Ascending aorta (tissue), 2 donors: ENCODE results near the gene PCLO. TPM values are rescaled to one million over a fixed set of nuclear protein-coding genes. Genes with fewer than 3 reads are reported as not detected.

ENCODE experiments used
- DNase-seq, 2 donors: peaks; one replicate each; pipeline ENCODE4 v3.0.0-alpha.2; 2019; ENCODE audit warnings: low spot score in 2 of 2
- H3K27ac ChIP-seq, 2 donors: fragments of 200-600 bp; sonication (generic); one replicate each; pipeline ENCODE4 v1.5.1; 2016 to 2017; ENCODE audit warnings: mild to moderate bottlenecking in 1 of 2
- H3K27me3 ChIP-seq: fragments of 200-600 bp; sonication (generic); one replicate; pipeline ENCODE4 v1.5.1; 2017
- H3K36me3 ChIP-seq, 2 donors: fragments of 200-600 bp; sonication (generic); one replicate each; pipeline ENCODE4 v1.5.1; 2016
- H3K4me1 ChIP-seq, 2 donors: fragments of 200-600 bp; sonication (generic); one replicate each; pipeline ENCODE4 v1.5.1; 2016 to 2017; ENCODE audit warnings: mild to moderate bottlenecking in 1 of 2
- H3K4me3 ChIP-seq, 2 donors: fragments of 200-600 bp; sonication (generic); one replicate each; pipeline ENCODE4 v1.5.1; 2016 to 2017; ENCODE audit warnings: mild to moderate bottlenecking in 1 of 2
- H3K9me3 ChIP-seq, 2 donors: fragments of 200-600 bp; sonication (generic); one replicate each; pipeline ENCODE4 v1.5.1; 2016
- intact Hi-C: fragments of 100-400 bp; cut with DNase I; formaldehyde crosslinking; loops from one replicate; pipeline ENCODE4 v1.15.1; 2023
- total RNA-seq: library from RNA; depleted of rRNA; stranded (reverse); fragments of >200 nt; gene quantifications from one replicate; pipeline ENCODE4 v1.1.0, GENCODE V29; 2016
- TF ChIP-seq, protein P1 (sequence below), 3 experiments: fragments of 200-600 bp in 2 of 3; fragments of 450-650 bp in 1 of 3; sonication (generic) in 2 of 3; IDR thresholded peaks; one replicate each; pipeline ENCODE4 v1.5.1; 2016 to 2019; ENCODE audit warnings: antibody characterized with exemption in 3 of 3, mild to moderate bottlenecking in 1 of 3, moderate library complexity in 1 of 3

The PCLO gene
- total RNA-seq, 1 donor from 2014 or later, result 0.11 TPM

DNA sequence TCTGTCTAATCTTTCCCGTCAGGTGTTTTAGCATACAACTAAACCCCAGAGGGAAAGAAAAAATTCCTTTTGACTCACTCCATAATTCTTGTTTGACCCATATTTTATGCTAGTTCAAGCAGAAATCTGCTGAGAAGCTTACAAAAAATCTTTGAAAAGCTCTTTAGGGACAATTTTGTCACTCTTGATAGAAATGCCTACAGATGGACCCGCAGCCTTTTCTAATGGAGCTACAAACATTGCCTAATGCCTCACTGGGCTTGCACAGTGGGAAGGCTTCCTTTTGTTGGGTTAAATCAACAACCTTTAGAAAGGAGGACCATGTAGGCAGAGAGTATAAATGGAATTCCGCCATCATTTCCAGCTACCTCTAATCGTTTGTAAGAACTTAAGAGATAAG lies 344.5 kb downstream of the PCLO start:
- Histone ChIP-seq H3K4me3 (no peak overlapping the region), H3K36me3 (no peaks in the 10 kb centered on the region), H3K27ac (no peak overlapping the region), H3K9me3 (no peaks in the 10 kb centered on the region), H3K27me3 (no peaks in the 10 kb centered on the region), H3K4me1 (no peaks in the 10 kb centered on the region)
- TF ChIP-seq, protein P1, sequence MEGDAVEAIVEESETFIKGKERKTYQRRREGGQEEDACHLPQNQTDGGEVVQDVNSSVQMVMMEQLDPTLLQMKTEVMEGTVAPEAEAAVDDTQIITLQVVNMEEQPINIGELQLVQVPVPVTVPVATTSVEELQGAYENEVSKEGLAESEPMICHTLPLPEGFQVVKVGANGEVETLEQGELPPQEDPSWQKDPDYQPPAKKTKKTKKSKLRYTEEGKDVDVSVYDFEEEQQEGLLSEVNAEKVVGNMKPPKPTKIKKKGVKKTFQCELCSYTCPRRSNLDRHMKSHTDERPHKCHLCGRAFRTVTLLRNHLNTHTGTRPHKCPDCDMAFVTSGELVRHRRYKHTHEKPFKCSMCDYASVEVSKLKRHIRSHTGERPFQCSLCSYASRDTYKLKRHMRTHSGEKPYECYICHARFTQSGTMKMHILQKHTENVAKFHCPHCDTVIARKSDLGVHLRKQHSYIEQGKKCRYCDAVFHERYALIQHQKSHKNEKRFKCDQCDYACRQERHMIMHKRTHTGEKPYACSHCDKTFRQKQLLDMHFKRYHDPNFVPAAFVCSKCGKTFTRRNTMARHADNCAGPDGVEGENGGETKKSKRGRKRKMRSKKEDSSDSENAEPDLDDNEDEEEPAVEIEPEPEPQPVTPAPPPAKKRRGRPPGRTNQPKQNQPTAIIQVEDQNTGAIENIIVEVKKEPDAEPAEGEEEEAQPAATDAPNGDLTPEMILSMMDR (IDR thresholded peaks at IDR 0.05), result no peak
- intact Hi-C loops, result no loop called here
- DNase-seq, result no peak

DNA sequence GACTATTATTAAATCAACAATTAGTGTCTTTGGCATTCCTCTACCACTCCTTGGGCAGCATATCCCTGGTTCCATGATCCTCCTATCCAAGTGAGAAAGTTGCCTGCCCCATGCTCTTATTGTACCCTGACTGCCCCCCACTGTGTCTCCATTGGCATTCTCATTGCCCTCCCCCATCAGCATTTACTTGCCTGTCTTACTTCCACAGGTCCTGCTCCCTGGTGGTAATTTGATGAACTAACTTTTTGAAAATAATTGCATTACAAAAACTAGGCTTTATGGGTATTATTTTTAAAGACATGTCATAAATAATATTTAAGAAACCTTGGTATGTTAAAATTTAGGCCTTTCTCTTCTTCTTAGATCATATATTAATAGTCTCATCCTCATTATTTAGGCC lies 346.4 kb downstream of the PCLO start:
- Histone ChIP-seq H3K36me3 (no peaks in the 10 kb centered on the region), H3K4me3 (no peak overlapping the region), H3K9me3 (no peaks in the 10 kb centered on the region), H3K4me1 (no peaks in the 10 kb centered on the region), H3K27me3 (no peaks in the 10 kb centered on the region), H3K27ac (no peak overlapping the region)
- intact Hi-C loops, result no loop called here
- TF ChIP-seq, protein P1 (IDR thresholded peaks at IDR 0.05), result no peak
- DNase-seq, result no peak

DNA sequence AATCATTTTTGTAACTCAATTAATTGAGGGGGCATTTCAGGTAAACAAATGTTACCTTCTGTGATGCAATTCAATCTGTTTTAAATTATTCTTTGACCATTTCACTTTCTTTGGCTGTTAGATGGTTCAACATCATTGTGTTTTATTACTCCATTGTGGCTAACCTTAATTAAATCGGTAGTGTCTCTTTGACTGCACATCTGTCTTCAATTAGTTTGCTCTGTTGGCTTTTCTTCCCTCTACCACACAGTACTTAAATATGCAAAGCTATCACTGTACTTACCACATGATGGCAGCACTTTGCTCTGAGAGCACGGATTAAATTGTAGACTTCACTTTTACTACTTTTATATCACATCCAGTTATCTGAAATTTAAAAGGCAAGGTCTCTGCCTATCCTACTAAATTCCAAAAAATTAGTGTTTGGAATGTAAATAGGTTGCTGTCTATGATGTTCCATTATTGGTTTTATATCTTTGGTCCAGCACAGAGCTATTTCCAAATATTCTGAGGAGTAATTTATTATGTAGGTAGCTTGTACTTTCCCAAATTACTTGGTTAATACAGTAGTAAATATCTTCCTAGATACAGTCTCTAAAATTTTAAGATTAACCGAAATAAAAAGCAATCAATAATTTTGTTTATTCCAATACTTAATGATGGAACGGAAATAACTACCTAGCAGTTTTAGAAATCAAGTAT lies 352.0 kb downstream of the PCLO start:
- Histone ChIP-seq H3K27me3 (no peaks in the 10 kb centered on the region), H3K4me3 (no peak overlapping the region), H3K36me3 (no peaks in the 10 kb centered on the region), H3K27ac (no peak overlapping the region), H3K9me3 (no peaks in the 10 kb centered on the region), H3K4me1 (no peaks in the 10 kb centered on the region)
- intact Hi-C loops, result loop anchor here (5.0 kb wide), 1 partner anchor 847 kb away; no protein-coding TSS in a partner anchor
- TF ChIP-seq, protein P1 (IDR thresholded peaks at IDR 0.05), result peak in 2 of 3 experiments; percentile 40 to 53
- no peak for DNase-seq

DNA sequence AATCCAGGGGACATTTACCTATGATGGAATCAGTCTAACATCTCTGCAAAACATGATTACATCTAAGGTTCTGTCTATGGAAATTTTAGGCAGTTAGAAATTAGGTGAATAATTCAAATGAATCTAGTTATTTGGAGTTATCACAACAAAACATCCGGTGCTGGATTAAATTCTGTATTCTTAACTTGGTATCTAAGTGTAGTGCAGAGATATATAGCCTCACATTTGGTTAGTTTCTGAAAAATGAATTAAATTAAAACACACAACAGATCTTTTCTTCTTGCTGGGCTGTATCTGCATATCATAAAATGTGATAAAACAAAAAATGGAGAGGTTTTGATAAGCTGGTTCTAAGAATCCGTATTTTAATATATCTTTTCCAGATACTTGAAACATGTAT lies 354.1 kb downstream of the PCLO start:
- intact Hi-C loops, result no loop called here
- Histone ChIP-seq H3K27me3 (no peaks in the 10 kb centered on the region), H3K9me3 (no peaks in the 10 kb centered on the region), H3K27ac (no peak overlapping the region), H3K36me3 (no peaks in the 10 kb centered on the region), H3K4me1 (no peaks in the 10 kb centered on the region), H3K4me3 (no peak overlapping the region)
- TF ChIP-seq, protein P1 (IDR thresholded peaks at IDR 0.05), result no peak
- DNase-seq, result no peak

DNA sequence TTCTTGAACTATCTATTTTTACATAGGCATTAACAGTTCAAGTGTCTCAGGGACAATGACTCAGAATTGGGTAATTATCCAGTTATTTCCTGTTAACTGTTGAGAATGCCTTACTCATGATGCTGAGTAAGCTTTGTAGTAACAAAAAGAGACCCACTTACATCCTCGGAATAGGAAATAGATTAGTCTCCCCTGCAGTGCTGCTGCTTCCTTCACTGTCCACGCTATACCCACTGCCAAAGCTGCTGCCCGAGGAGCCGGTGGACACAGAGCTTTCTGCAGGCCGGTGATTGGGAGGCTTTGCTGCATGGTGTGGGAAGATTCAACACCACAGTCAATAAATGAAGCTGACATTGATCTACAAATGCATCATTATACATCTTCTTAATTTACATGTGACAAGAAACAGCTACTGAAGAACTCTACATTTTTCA lies 357.1 kb downstream of the PCLO start:
- DNase-seq, result no peak
- H3K9me3 ChIP-seq, result no peaks in the 10 kb centered on the region
- no peak overlapping the region for H3K27ac ChIP-seq
- H3K4me3 ChIP-seq, result no peak overlapping the region
- no peaks in the 10 kb centered on the region for H3K36me3 ChIP-seq
- no peaks in the 10 kb centered on the region for H3K27me3 ChIP-seq
- TF ChIP-seq, protein P1 (IDR thresholded peaks at IDR 0.05), result no peak
- H3K4me1 ChIP-seq, result no peaks in the 10 kb centered on the region
- intact Hi-C loops, result no loop called here
